GM23248 (cell line): ENCODE data around the gene PCYT2. TPM values are rescaled to one million over a fixed set of nuclear protein-coding genes. Genes with fewer than 3 reads are reported as not detected.

Experiments used
- DNase-seq: peaks from one replicate; pipeline ENCODE4 v3.0.0-alpha.2; 2015
- H2AFZ ChIP-seq: fragments of 200-600 bp; sonication (generic); 2 replicates; pipeline ENCODE4 v1.6.1; 2016; ENCODE audit warnings: antibody characterized with exemption
- H3F3A ChIP-seq: fragments of 200-600 bp; sonication (generic); 2 replicates; pipeline ENCODE4 v1.6.1; 2016; ENCODE audit warnings: mild to moderate bottlenecking, antibody characterized with exemption, mixed run types; ENCODE audit not compliant: insufficient read depth
- H3K27ac ChIP-seq: fragments of 200-600 bp; sonication (generic); 2 replicates; pipeline ENCODE4 v1.5.1; 2016; ENCODE audit warnings: mild to moderate bottlenecking
- H3K27me3 ChIP-seq: fragments of 200-600 bp; sonication (generic); replicated peaks from 2 replicates; pipeline ENCODE4 v1.6.1; 2016; ENCODE audit warnings: mild to moderate bottlenecking; ENCODE audit not compliant: insufficient read depth
- H3K36me3 ChIP-seq: fragments of 200-600 bp; sonication (generic); 2 replicates; pipeline ENCODE4 v1.6.1; 2016; ENCODE audit warnings: low read depth, mild to moderate bottlenecking
- H3K4me1 ChIP-seq: fragments of 200-600 bp; sonication (generic); 2 replicates; pipeline ENCODE4 v1.6.1; 2016; ENCODE audit warnings: mild to moderate bottlenecking; ENCODE audit not compliant: insufficient read depth
- H3K4me2 ChIP-seq: fragments of 200-600 bp; sonication (generic); one replicate; pipeline ENCODE4 v1.6.1; 2016; ENCODE audit warnings: mild to moderate bottlenecking; ENCODE audit not compliant: unreplicated experiment
- H3K4me3 ChIP-seq: fragments of 200-600 bp; sonication (generic); 2 replicates; pipeline ENCODE4 v1.5.1; 2016; ENCODE audit warnings: mild to moderate bottlenecking
- H3K79me2 ChIP-seq: fragments of 200-600 bp; sonication (generic); 2 replicates; pipeline ENCODE4 v1.6.1; 2016; ENCODE audit warnings: mild to moderate bottlenecking; ENCODE audit not compliant: insufficient read depth
- H3K9ac ChIP-seq: fragments of 200-600 bp; sonication (generic); 2 replicates; pipeline ENCODE4 v1.6.1; 2016; ENCODE audit warnings: mild to moderate bottlenecking
- H3K9me2 ChIP-seq: fragments of 200-600 bp; sonication (generic); 2 replicates; pipeline ENCODE4 v1.6.1; 2016; ENCODE audit warnings: mixed run types, mild to moderate bottlenecking, moderate library complexity; ENCODE audit not compliant: insufficient read depth
- H3K9me3 ChIP-seq: fragments of 200-600 bp; sonication (generic); one replicate; pipeline ENCODE4 v1.6.1; 2017; ENCODE audit warnings: low read depth
- H4K20me1 ChIP-seq: fragments of 200-600 bp; sonication (generic); 2 replicates; pipeline ENCODE4 v1.6.0; 2016; ENCODE audit not compliant: insufficient read depth
- EZH2 ChIP-seq: fragments of 200-600 bp; sonication (generic); IDR thresholded peaks from 2 replicates; pipeline ENCODE4 v1.6.1; 2018; ENCODE audit warnings: antibody characterized with exemption, mild to moderate bottlenecking; ENCODE audit not compliant: insufficient read depth, poor library complexity, severe bottlenecking
- EZH2phosphoT487 ChIP-seq: fragments of 200-600 bp; sonication (generic); IDR thresholded peaks from 2 replicates; pipeline ENCODE4 v1.6.1; 2018; ENCODE audit warnings: antibody characterized with exemption, moderate library complexity, mild to moderate bottlenecking, low read depth; ENCODE audit not compliant: insufficient read depth
- WGBS, 2 experiments: methylation state at CpG; one replicate each; pipeline ENCODE4 v1.1.6; 2015 to 2017; ENCODE audit warnings: low lambda C conversion rate in 2 of 2, low coverage in 1 of 2; ENCODE audit errors: missing lambda C conversion rate in 2 of 2; 5-methylcytosine and 5-hydroxymethylcytosine counted together
- in situ Hi-C: fragments of 300-500 bp; cut with MboI; formaldehyde crosslinking; loops from 2 replicates; pipeline ENCODE4 v1.15.0; 2020
- polyA plus RNA-seq: library from polyadenylated mRNA; unstranded; fragments of >200 nt; fragmentation: Nextera tagmentation; extraction: Ambion mirVana; gene quantifications from 2 replicates; pipeline ENCODE4 v1.2.1, GENCODE V29; 2016
- total RNA-seq: library from RNA; depleted of rRNA; stranded (reverse); fragments of >200 nt; shearing (Covaris generic); gene quantifications from 2 replicates; pipeline ENCODE4 v1.2.3, GENCODE V29; 2014

Gene PCYT2
- total and polyA plus RNA-seq, 2 experiments from 2014 or later, result 25.6 to 36.9 TPM

DNA sequence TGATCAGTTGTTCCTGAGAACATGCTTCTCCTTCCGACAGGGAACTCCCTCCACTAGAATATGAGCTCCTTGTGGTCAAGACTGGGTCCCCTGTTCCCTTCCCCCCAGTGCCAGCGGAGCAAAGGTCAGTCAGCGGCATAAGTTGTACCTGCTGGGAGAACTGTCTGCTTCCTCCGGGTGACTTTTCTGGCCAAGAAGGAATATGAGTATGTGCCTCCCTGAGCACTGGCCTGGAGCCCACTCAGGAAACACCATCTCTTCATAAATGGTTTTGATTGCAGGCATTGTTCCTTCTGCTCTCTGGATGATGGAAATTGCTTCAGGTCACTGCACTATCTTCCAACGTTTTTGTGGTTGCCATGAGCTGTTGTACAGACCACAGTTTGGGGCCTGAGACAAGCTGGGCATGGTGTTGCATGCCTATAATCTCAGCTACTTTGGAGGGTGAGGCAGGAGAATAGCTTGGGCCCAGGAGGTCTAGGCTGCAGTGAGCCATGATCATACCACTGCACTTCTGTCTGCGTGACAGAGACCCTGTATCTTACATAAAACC lies 48.0 kb downstream of the PCYT2 start:
- Histone ChIP-seq H3K4me3 (peak overlapping the region; percentile 7; the same call in 1 of the 2 replicates), H4K20me1 (no peaks in the 10 kb centered on the region), H3K27me3 (no peaks in the 10 kb centered on the region), H3K9me3 (no peaks in the 10 kb centered on the region), H3K36me3 (no peaks in the 10 kb centered on the region; the same call in 1 of the 2 replicates), H3K79me2 (peaks cover 70% of the 10 kb centered on the region), H3K9ac (peak overlapping the region; percentile 37; the same call in 1 of the 2 replicates), H3K4me2 (peak overlapping the region; percentile 94), H3K9me2 (no peaks in the 10 kb centered on the region), H3K27ac (peak overlapping the region; percentile 96), H2AFZ (no peak overlapping the region), H3K4me1 (peaks cover 22% of the 10 kb centered on the region), H3F3A (peaks cover 45% of the 10 kb centered on the region)
- TF ChIP-seq EZH2 (no peak), EZH2phosphoT487 (no peak)
- in situ Hi-C loops, result no loop called here
- 73 to 76% methylated on average over 6 of the region's 6 CpGs for WGBS, 2 experiments
- peak; percentile 50 for DNase-seq

DNA sequence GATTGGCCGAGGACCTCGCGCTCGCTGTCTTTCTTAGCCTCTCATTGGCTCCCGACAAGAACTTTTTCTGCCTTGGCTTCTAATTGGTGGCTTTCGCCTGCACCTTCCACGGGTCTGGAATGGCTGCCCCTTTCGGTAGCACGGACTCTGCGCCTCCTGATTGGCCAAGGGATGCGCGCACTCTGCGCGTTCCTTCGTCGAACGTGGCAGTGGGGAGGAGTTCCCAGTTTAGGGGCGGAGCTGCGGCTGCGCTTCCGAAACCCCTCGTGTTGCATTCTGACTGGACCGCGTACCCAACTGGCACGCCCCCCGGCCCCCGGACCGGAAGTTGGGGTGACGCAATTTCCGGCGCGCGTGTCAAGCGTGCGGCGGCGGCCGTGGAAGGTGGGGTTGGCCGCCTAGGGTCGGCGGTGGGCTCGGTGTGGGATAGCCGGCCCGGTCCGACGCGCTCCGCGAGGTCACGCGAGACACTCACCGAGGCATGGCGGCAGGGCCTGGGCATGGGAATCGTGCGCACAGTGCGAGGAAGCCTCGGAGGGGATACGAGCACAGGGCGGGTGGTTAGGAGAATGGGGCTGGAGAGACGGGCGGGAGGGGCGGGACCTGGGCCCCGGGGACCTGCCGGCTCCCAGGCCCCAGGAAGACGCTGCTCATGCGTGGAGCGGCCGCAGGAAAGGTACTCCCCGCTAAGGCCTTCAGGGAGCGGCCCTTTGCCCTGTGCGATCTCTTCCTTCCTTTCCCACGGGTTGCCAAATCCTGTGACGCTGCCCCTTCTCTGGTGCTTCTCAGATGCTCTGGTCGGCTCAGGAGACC lies 50.2 kb downstream of the PCYT2 start:
- Histone ChIP-seq H3K9me3 (no peaks in the 10 kb centered on the region), H3K4me3 (peak overlapping the region; percentile 85), H4K20me1 (no peaks in the 10 kb centered on the region), H2AFZ (no peak overlapping the region), H3K9me2 (no peaks in the 10 kb centered on the region), H3K36me3 (peaks cover 11% of the 10 kb centered on the region; the same call in 1 of the 2 replicates), H3K4me2 (peak overlapping the region; percentile 94), H3K4me1 (peaks cover 36% of the 10 kb centered on the region), H3K79me2 (peaks cover 89% of the 10 kb centered on the region), H3K27me3 (no peaks in the 10 kb centered on the region), H3K27ac (peak overlapping the region; percentile 96), H3F3A (peaks cover 35% of the 10 kb centered on the region), H3K9ac (peak overlapping the region; percentile 97)
- TF ChIP-seq EZH2phosphoT487, result no peak
- no peak for TF ChIP-seq EZH2
- DNase-seq, result peak; percentile 100
- WGBS, 2 experiments, result 1 to 3% methylated on average over 66 to 71 of the region's 74 CpGs
- in situ Hi-C loops, result no loop called here

DNA sequence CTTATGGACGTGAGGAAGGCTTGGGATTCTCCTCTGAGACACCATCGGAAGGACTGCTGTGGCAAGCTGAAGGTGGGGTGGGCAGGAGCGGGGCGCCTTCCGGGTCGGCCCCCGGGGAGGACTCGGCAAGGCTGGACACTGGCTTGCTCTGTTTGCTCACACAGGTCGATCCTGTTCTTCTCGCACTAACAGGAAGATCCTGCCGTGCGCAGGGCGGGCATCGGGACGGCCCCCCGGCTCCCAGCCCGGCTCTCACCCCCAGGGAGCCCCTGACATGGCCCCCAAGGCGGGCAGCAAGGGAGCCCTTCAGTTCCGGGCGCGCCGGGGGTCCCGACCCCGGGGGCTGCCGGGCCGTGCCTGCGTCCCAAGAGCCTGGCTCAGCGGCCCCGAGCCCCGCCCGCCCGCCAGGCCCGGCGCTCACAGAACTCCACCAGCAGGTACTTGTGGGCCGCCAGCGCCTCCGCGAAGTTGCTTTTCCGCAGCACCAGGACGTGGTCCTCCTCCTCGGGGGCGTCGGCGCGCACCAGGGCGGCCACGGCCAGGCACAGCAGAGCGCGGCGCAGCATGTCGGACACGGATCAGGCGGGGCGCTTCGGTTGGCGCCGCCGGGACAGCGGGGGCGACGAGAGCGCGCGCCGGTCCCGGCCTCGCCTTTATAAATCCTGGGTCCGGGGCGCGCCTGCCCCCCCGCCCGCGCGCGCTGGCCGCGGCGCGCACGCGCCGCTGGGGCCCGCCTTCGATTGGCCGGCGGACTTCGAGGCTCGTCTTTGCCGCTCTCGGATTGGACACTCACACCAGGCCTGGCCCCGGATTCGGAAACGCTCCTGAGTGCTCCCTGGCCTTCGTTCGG lies 51.1 kb downstream of the PCYT2 start, which contains the start of gene P4HB:
Gene P4HB (minus strand): TSS at position 630 of the 850 bp plus-strand sequence. CDS start 64 bp downstream, at position 566.
- DNase-seq, result peak; percentile 48
- peaks cover 28% of the 10 kb centered on the region for H3F3A ChIP-seq
- H2AFZ ChIP-seq, result no peak within 1 kb of the TSS
- peaks cover 89% of the 10 kb centered on the region for H3K79me2 ChIP-seq
- no peaks in the 10 kb centered on the region for H3K9me2 ChIP-seq
- peak within 1 kb of the TSS; percentile 97 for H3K9ac ChIP-seq
- H3K27me3 ChIP-seq, result no peaks in the 10 kb centered on the region
- TF ChIP-seq EZH2 (no peak), EZH2phosphoT487 (no peak)
- peak within 1 kb of the TSS; percentile 96 for H3K27ac ChIP-seq
- peaks cover 44% of the 10 kb centered on the region for H3K4me1 ChIP-seq
- no peaks in the 10 kb centered on the region for H3K9me3 ChIP-seq
- H4K20me1 ChIP-seq, result no peaks in the 10 kb centered on the region
- in situ Hi-C loops, result no loop called here
- H3K36me3 ChIP-seq, result peaks cover 19% of the 10 kb centered on the region; the same call in 1 of the 2 replicates
- peak within 1 kb of the TSS; percentile 100 for H3K4me2 ChIP-seq
- H3K4me3 ChIP-seq, result peak within 1 kb of the TSS; percentile 95
- WGBS, 2 experiments, result 1 to 2% methylated on average over 66 to 70 of the region's 95 CpGs
